HG03280 (cell line): ENCODE results near the gene EFNA1.

Experiments used
- ATAC-seq: cut with Tn5 transposase; IDR thresholded peaks from one replicate; pipeline ENCODE4 v1.9.1; 2021; ENCODE audit warnings: mild to moderate bottlenecking, moderate library complexity; ENCODE audit not compliant: unreplicated experiment

EFNA1 gene

GRCh38 chr1:155173478-155174323, 46.0 kb downstream of the EFNA1 start, which contains the start of gene TRIM46:
TRIM46 (plus strand) TSS chr1:155173849; CDS start chr1:155173967, 118 bp downstream.
- ATAC-seq: no peak

DNA sequence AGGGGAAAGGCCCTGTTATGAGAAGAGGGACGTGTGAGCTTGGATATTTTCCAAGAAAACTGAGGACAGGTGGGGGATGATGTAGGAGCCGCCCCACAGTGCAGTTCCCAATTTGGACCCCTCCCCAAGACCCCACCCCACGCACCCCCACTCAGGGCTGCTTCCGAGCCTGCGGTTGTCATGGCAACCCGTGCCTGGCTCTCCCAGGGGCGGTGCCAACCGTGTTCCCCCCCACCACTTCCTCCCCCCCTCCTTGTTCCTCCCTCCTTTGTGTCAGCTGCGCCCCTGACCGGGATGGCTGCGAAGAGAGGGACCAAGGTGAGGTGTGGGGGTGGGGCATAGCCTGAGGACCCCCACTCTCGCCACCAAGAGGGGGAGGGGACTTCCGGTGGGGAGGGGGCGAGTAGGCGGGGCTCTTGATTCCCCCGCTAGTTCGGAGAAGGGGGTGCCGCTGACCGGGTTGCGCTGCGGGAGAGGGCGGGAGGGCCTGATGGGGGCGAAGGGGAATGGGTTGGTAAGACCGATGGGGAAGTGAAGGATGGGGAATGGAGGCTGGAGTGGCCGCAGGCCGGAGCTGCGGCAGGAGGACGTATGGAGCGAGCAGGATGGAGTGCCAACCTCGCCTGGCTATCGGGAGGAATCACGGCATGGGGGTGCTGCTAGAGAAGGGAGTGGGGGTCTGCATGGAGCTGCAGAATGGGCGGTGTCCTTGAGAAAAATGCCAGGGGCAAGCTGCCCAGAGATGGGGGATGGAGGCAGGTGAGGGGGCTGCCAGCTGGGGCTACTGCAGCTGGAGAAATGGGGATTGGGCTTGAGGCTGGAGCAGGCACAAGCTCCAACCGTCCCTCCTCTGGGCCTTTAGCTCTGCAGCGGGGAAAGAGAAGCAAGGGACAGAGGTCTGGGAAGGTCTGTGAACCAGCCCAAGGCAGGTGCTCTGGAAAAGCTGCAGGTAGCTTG, 46.9 kb downstream of the EFNA1 start:
- ATAC-seq: no peak

- no peak for ATAC-seq
Observed at GRCh38 chr1:155175281-155175926, 47.7 kb downstream of the EFNA1 start.

GRCh38 chr1:155175927-155176371, 48.3 kb downstream of the EFNA1 start:
- no peak for ATAC-seq

DNA sequence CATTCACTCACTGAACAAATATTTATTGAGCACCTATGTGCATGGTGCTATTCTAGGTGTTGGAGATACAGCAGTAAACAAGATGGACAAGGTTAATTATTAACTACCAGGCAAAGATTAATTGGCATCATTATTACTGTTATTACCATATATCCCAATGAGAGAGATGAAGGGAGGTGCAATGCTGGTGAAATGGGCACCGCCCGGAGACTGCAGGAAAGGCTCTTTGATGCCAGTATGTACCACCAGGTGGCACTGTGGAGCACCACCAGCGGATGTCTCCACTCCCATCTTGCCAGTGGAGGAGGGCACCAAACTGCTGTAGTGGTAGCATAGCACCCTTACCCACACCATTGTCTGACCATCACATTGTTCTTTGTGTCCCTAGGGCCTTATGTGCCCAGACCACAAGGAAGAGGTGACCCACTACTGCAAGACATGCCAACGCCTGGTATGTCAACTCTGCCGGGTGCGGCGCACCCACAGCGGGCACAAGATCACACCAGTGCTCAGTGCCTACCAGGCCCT, 48.9 kb downstream of the EFNA1 start:
- ATAC-seq: no peak

GRCh38 chr1:155177192-155177917, 49.7 kb downstream of the EFNA1 start:
- ATAC-seq: no peak

- ATAC-seq: no peak
Observed at GRCh38 chr1:155177918-155178281, 50.2 kb downstream of the EFNA1 start.

GRCh38 chr1:155178441-155179111, 50.9 kb downstream of the EFNA1 start:
- ATAC-seq: no peak

DNA sequence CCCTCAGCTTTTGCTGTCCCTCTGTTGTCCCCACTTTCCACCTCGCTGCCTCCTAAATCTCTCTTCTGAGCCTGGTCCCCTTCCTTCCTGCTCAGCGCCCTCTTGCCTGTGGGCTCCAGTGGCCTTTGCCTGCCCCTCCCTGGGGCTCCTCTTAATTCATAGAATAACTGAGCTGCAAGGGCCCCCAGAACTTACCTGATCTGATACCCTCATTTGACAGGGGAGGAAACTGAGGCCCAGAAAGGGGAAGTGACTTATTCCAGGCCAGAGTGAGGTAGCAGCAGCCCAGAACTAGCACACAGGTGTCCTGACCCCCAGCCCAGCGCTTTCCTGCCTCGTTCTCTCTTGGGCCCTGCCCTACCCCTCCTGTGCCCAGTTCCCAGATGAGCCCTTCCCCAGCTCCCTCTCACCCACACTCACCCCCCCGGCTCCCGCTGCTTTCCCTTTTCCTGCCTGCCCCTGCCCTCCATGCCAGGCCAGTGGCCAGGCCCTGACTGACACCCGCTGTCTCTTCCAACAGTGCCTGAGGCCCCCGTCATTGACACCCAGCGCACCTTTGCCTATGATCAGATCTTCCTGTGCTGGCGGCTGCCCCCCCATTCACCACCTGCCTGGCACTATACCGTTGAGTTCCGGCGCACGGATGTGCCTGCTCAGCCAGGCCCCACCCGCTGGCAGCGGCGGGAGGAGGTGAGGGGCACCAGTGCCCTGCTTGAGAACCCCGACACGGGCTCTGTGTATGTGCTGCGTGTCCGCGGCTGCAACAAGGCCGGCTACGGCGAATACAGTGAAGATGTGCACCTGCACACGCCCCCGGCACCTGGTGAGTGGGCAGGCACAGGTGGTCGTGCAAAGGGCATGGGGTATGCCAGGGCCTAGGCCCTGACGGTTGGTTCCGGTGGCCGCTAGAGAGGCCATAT, 51.7 kb downstream of the EFNA1 start:
- no peak for ATAC-seq

DNA sequence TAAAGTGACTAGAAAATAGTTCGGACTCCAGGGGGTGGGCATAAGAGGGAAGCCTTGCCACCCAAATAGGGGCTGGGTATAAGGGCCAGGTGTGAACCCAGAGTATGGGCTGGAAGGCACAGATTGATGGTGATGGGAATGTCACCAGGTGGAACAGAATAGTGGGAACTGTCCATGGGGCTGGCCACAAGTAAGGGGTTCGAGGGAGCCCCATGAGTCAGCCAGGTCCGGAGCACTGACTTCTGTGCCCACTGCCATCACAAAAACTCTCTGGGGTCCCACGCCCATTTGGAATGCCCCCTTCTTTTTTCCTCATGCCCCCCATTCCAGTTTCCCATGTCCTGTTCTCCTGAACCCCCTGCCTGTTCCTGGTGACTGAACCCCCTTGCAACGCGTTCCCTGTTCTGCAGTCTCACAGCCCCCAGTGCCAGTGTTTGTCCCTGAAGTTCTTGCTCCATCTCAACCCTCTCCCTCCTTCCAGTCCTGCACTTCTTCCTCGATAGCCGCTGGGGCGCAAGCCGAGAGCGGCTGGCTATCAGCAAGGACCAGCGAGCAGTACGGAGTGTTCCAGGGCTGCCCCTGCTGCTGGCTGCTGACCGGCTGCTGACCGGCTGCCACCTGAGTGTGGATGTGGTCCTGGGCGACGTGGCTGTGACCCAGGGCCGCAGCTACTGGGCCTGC, 53.8 kb downstream of the EFNA1 start:
- no peak for ATAC-seq

GRCh38 chr1:155182052-155182550, 54.4 kb downstream of the EFNA1 start:
- ATAC-seq: no peak

GRCh38 chr1:155183775-155184221, 56.1 kb downstream of the EFNA1 start:
- ATAC-seq: no peak

DNA sequence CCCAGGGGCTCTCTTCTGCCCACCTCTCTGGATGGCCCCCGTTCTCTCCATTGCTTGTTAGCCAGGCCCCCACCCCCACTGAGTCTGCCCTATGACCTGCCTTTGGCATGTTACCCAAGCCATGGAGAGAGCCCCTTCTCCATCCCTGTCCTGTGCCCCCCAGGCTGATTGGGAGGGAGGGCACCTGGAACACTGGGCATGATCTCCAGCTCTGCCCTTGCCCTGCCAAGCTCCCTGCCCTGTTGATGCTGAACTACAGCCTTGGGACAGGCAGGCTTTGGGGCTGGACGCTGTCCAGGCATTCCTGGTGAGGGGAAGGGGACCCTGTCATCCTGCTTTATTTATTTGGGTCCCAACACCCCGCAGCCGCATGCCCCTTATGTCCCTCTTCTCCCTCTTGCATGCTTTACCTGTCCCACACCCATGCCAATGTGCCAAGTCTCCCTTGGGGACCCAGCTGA, 56.7 kb downstream of the EFNA1 start:
- no peak for ATAC-seq
